BJ (cell line): ENCODE data around the gene DSG1. TPM values are rescaled to one million over a fixed set of nuclear protein-coding genes. Genes with fewer than 3 reads are reported as not detected.
"Not testable (repeated sequence)": the region's sequence is repeated elsewhere in the genome, so short reads cannot be mapped to it uniquely, and the experiment has no call there.

ENCODE experiments used
- CTCF ChIA-PET: fragments of 350-600 bp; formaldehyde crosslinking; extraction: SDS; loops from one replicate; lab custom pipeline; 2021; ENCODE audit warnings: antibody characterized with exemption, inconsistent platforms; lab: Yijun Ruan, JAX
- POLR2A ChIA-PET: fragments of 300-600 bp; sonication (Branson Sonifier 250); formaldehyde crosslinking; extraction: SDS; loops from one replicate; lab custom pipeline; 2021; ENCODE audit warnings: antibody characterized with exemption; lab: Charles Lee
- DNase-seq: peaks from one replicate; pipeline ENCODE4 v3.0.0-alpha.2; 2011; ENCODE audit warnings: low read depth
- H3K27me3 ChIP-seq: 2 replicates; pipeline ENCODE4 v1.6.0; 2011; ENCODE audit warnings: low read length; ENCODE audit not compliant: control insufficient read depth, insufficient read depth
- H3K36me3 ChIP-seq: 2 replicates; pipeline ENCODE4 v1.5.1; 2011; ENCODE audit warnings: low read length; ENCODE audit not compliant: control insufficient read depth, insufficient read depth
- H3K4me3 ChIP-seq: 2 replicates; pipeline ENCODE4 v1.5.1; 2011; ENCODE audit warnings: low read depth, mild to moderate bottlenecking, control low read depth, low read length
- CTCF ChIP-seq: IDR thresholded peaks from 2 replicates; pipeline ENCODE4 v1.5.1; 2011; ENCODE audit warnings: low read depth, mild to moderate bottlenecking, control low read depth, inconsistent platforms, low read length, moderate library complexity; ENCODE audit not compliant: insufficient read depth
- polyA plus RNA-seq: library from polyadenylated mRNA; depleted of rRNA; stranded (reverse); fragments of >200 nt; gene quantifications from 2 replicates; pipeline ENCODE4 v1.2.3, GENCODE V29; 2011

DSG1 gene
- polyA plus RNA-seq, 1 experiment: not detected

GRCh38 chr18:31329787-31330438 lies 12.0 kb downstream of the DSG1 start:
- no peak overlapping the region for H3K4me3 ChIP-seq
- ChIA-PET CTCF (no interaction called here), POLR2A (no interaction called here)
- no peaks in the 10 kb centered on the region for H3K27me3 ChIP-seq
- DNase-seq: no peak
- TF ChIP-seq CTCF: no peak
- H3K36me3 ChIP-seq: no peaks in the 10 kb centered on the region

GRCh38 chr18:31343454-31343853 lies 25.5 kb downstream of the DSG1 start:
- no peaks in the 10 kb centered on the region for H3K27me3 ChIP-seq
- no peak for TF ChIP-seq CTCF
- ChIA-PET CTCF (no interaction called here), POLR2A (no interaction called here)
- H3K36me3 ChIP-seq: no peaks in the 10 kb centered on the region
- DNase-seq: no peak
- no peak overlapping the region for H3K4me3 ChIP-seq

GRCh38 chr18:31353336-31353735 lies 35.4 kb downstream of the DSG1 start:
- H3K4me3 ChIP-seq, H3K27me3 ChIP-seq, CTCF ChIA-PET, POLR2A ChIA-PET, H3K36me3 ChIP-seq, DNase-seq: not testable (repeated sequence)

GRCh38 chr18:31354990-31355389 lies 37.0 kb downstream of the DSG1 start:
- CTCF ChIA-PET: no interaction called here
- no peak overlapping the region for H3K4me3 ChIP-seq
- H3K27me3 ChIP-seq: no peaks in the 10 kb centered on the region
- no peaks in the 10 kb centered on the region for H3K36me3 ChIP-seq
- DNase-seq: no peak
- TF ChIP-seq CTCF: no peak
- POLR2A ChIA-PET: no interaction called here

GRCh38 chr18:31356025-31356424 lies 38.1 kb downstream of the DSG1 start:
- POLR2A ChIA-PET: no interaction called here
- H3K27me3 ChIP-seq: no peaks in the 10 kb centered on the region
- CTCF ChIA-PET: interaction anchor here (0.6 kb wide), 1 partner anchor 16 kb away, joined by 3 read pairs; no protein-coding TSS in a partner anchor
- H3K4me3 ChIP-seq: no peak overlapping the region
- no peaks in the 10 kb centered on the region for H3K36me3 ChIP-seq
- TF ChIP-seq CTCF: no peak
- no peak for DNase-seq

GRCh38 chr18:31364190-31364589 lies 46.2 kb downstream of the DSG1 start:
- Histone ChIP-seq H3K27me3 (no peaks in the 10 kb centered on the region), H3K4me3 (no peak overlapping the region), H3K36me3 (no peaks in the 10 kb centered on the region)
- CTCF ChIA-PET: no interaction called here
- no peak for DNase-seq
- POLR2A ChIA-PET: no interaction called here
- TF ChIP-seq CTCF: no peak
